Suprapubic skin (tissue), 4 donors: ENCODE results near the gene VANGL2. TPM values are rescaled to one million over a fixed set of nuclear protein-coding genes. Genes with fewer than 3 reads are reported as not detected.

Experiments used
- DNase-seq, 2 donors: peaks; one replicate each; pipeline ENCODE4 v3.0.0-alpha.2; 2019; ENCODE audit warnings: low spot score in 2 of 2
- H3K27ac ChIP-seq: fragments of 200-600 bp; sonication (generic); one replicate; pipeline ENCODE4 v1.5.1; 2019
- H3K27me3 ChIP-seq: fragments of 200-600 bp; sonication (generic); one replicate; pipeline ENCODE4 v1.5.1; 2019
- H3K36me3 ChIP-seq: fragments of 200-600 bp; sonication (generic); one replicate; pipeline ENCODE4 v1.5.1; 2019
- H3K4me1 ChIP-seq: fragments of 200-600 bp; sonication (generic); one replicate; pipeline ENCODE4 v1.5.1; 2019
- H3K4me3 ChIP-seq: fragments of 200-600 bp; sonication (generic); one replicate; pipeline ENCODE4 v1.5.1; 2019; ENCODE audit warnings: mild to moderate bottlenecking
- H3K9me3 ChIP-seq: fragments of 200-600 bp; sonication (generic); one replicate; pipeline ENCODE4 v1.5.1; 2019
- EP300 ChIP-seq: sonication (generic); formaldehyde crosslinking; IDR thresholded peaks from one replicate; pipeline ENCODE4 v1.6.1; 2017; ENCODE audit warnings: antibody characterized with exemption
- POLR2A ChIP-seq, 2 donors: fragments of 450-650 bp; IDR thresholded peaks; one replicate each; pipeline ENCODE4 v1.6.1; 2017; ENCODE audit warnings: antibody characterized with exemption in 2 of 2, mild to moderate bottlenecking in 2 of 2, moderate library complexity in 2 of 2
- POLR2AphosphoS5 ChIP-seq, 3 donors: sonication (generic); formaldehyde crosslinking; IDR thresholded peaks; one replicate each; pipeline ENCODE4 v1.6.1; 2017; ENCODE audit warnings: antibody characterized with exemption in 3 of 3
- WGBS: methylation state at CpG from one replicate; pipeline ENCODE4 v1.1.5; 2018; 5-methylcytosine and 5-hydroxymethylcytosine counted together
- total RNA-seq, 4 donors: library from RNA; depleted of rRNA; stranded (reverse); fragments of >200 nt; gene quantifications; one replicate each; pipeline ENCODE4 v1.1.0, GENCODE V29; 2016
- TF ChIP-seq, protein P1 (sequence below), 2 donors: fragments of 200-600 bp in 1 of 2; fragments of 450-650 bp in 1 of 2; sonication (generic) in 1 of 2; IDR thresholded peaks; one replicate each; pipeline ENCODE4 v1.5.1; 2016 to 2019; ENCODE audit warnings: antibody characterized with exemption in 2 of 2, mild to moderate bottlenecking in 1 of 2, moderate library complexity in 1 of 2

Gene VANGL2
- total RNA-seq, 4 donors from 2014 or later, result 18.7 to 39.7 (median 28.1) TPM

DNA sequence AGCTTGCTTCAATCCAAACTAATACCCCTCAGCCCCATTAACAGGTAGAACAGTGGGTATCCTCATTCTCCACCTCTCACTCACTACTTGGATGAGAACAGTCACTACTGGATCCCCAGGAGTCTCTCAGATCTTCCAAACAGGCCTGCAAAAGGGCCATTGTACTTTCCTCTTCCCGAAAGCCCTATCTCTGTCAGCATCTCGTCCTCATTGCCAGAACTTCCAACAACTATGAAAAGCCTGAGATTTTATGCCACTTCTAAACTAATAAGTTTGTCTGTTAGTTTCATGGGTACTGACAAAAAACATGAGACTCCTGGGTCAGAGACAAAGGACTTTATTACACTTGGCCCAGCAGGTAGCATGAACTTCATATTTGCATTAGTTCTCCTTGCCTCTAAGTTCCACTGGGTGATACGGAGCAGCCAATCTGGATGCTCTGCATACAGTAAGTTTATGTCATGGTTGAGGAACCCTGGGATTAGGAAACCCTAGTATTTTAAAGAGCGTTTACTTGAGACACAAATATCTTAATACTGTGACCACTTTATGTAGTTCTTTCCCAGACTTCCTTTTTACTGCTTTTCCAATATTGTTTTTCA, 38.1 kb downstream of the VANGL2 start:
- Histone ChIP-seq H3K9me3 (no peaks in the 10 kb centered on the region), H3K27me3 (no peaks in the 10 kb centered on the region), H3K27ac (no peak overlapping the region), H3K4me1 (no peaks in the 10 kb centered on the region), H3K36me3 (no peaks in the 10 kb centered on the region), H3K4me3 (peak overlapping the region; percentile 9)
- WGBS, result 78% methylated on average over 4 of the region's 4 CpGs
- TF ChIP-seq EP300 (no peak), POLR2AphosphoS5 (IDR thresholded peaks at IDR 0.05) (no peak), POLR2A (IDR thresholded peaks at IDR 0.05) (no peak)
- TF ChIP-seq, protein P1, sequence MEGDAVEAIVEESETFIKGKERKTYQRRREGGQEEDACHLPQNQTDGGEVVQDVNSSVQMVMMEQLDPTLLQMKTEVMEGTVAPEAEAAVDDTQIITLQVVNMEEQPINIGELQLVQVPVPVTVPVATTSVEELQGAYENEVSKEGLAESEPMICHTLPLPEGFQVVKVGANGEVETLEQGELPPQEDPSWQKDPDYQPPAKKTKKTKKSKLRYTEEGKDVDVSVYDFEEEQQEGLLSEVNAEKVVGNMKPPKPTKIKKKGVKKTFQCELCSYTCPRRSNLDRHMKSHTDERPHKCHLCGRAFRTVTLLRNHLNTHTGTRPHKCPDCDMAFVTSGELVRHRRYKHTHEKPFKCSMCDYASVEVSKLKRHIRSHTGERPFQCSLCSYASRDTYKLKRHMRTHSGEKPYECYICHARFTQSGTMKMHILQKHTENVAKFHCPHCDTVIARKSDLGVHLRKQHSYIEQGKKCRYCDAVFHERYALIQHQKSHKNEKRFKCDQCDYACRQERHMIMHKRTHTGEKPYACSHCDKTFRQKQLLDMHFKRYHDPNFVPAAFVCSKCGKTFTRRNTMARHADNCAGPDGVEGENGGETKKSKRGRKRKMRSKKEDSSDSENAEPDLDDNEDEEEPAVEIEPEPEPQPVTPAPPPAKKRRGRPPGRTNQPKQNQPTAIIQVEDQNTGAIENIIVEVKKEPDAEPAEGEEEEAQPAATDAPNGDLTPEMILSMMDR (IDR thresholded peaks at IDR 0.05), result no peak
- no peak for DNase-seq

DNA sequence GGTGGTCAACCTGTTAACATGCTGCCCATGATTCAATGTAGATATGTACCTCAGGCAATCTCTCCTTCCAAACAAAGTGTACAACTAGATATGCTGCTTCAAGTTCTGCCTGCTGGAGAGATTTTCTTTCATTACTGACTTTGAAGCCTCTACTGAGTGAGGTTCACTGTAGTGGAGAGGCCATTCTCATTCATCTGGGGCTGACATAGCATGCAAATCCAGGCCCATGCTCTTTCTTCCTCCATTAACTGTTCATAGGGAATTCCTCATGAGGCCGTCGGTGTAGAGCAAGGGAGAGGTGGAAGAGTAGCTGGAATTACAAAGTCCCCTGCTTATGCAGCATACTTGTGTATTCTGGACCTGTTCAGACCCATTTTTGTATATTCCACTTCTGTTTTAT, 38.6 kb downstream of the VANGL2 start:
- Histone ChIP-seq H3K36me3 (no peaks in the 10 kb centered on the region), H3K27me3 (no peaks in the 10 kb centered on the region), H3K4me1 (no peaks in the 10 kb centered on the region), H3K9me3 (no peaks in the 10 kb centered on the region), H3K4me3 (no peak overlapping the region), H3K27ac (no peak overlapping the region)
- no peak for TF ChIP-seq EP300
- TF ChIP-seq, protein P1 (IDR thresholded peaks at IDR 0.05), result no peak
- no peak for TF ChIP-seq POLR2AphosphoS5 (IDR thresholded peaks at IDR 0.05)
- DNase-seq, result no peak
- 92% methylated on average over 2 of the region's 2 CpGs for WGBS

DNA sequence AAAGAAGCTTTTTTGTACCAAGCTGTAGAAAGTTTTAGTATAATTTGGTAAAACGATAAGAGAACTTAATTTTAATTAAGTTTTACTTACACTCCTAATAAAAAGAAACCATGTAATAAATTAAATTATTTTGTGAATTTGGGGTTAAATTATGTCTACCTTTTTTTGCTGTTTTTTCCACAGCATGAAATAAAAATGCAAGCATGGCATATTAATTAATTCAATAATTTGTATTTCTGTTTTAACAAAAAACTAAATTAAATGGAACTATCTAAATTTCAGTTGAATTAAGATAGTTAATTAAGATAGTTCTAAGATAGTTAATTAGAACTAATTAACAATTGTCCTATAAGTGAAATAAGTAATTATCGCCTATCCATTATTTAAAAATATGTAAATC, 39.4 kb downstream of the VANGL2 start:
- H3K36me3 ChIP-seq, result no peaks in the 10 kb centered on the region
- H3K4me1 ChIP-seq, result no peaks in the 10 kb centered on the region
- no peak overlapping the region for H3K27ac ChIP-seq
- no peaks in the 10 kb centered on the region for H3K9me3 ChIP-seq
- no peaks in the 10 kb centered on the region for H3K27me3 ChIP-seq
- 66% methylated on average over 2 of the region's 2 CpGs for WGBS
- TF ChIP-seq POLR2A (IDR thresholded peaks at IDR 0.05) (no peak), EP300 (no peak), POLR2AphosphoS5 (IDR thresholded peaks at IDR 0.05) (no peak)
- TF ChIP-seq, protein P1 (IDR thresholded peaks at IDR 0.05), result no peak
- H3K4me3 ChIP-seq, result no peak overlapping the region
- no peak for DNase-seq

DNA sequence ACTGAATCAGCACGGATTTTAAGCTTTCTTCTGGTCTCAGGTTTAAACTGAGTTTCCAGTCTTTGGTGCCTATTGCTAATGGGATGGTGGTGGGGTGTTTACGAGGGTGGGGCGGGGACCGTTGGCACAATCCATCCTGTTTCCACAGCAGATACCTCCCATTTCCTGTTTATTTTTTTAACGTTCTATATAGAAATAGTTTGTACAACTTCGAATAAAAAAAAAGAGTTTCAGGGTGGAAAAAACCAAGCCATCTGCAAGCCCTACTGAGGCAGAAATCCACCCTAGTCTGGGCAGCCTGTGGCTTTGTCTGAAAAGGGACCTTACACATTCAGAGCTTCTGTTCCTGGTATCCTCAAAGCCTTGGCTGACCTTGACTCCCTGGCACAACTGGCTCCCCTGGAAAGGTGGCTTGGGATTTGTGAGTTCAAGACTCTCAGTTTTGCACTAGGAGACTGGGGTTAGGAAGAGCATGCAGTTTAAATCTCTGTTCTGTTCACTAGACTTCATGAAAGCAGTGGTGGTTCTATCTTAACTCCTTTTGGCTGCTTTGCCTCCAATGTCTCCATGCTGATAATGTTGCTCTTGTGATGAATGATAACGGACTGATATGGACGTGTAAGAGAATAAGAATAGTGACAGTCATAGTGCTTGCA, 46.7 kb downstream of the VANGL2 start:
- Histone ChIP-seq H3K27me3 (no peaks in the 10 kb centered on the region), H3K9me3 (no peaks in the 10 kb centered on the region), H3K4me3 (no peak overlapping the region), H3K4me1 (no peaks in the 10 kb centered on the region), H3K36me3 (no peaks in the 10 kb centered on the region), H3K27ac (no peak overlapping the region)
- DNase-seq, result no peak
- no peak for TF ChIP-seq EP300
- TF ChIP-seq POLR2AphosphoS5 (IDR thresholded peaks at IDR 0.05), result no peak
- no peak for TF ChIP-seq POLR2A (IDR thresholded peaks at IDR 0.05)
- TF ChIP-seq, protein P1 (IDR thresholded peaks at IDR 0.05), result no peak
- 47% methylated on average over 8 of the region's 8 CpGs for WGBS

DNA sequence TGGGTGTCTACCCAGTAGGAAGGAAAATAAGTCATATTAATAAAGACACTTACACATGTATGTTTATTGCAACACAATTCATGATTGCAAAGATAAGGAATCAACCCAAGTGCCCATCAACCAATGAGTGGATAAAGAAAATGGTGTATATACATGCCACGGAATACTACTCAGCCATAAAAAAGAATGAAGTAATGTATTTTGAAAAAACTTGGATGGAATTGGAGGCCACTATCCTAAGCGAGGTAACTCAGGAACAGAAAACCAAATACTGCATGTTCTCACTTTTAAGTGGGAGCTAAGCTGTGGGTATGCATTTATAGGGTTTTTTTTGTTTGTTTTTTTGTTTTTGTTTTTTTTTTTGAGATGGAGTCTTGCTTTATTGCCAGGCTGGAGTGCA, 49.1 kb downstream of the VANGL2 start:
- no peaks in the 10 kb centered on the region for H3K4me1 ChIP-seq
- no peaks in the 10 kb centered on the region for H3K36me3 ChIP-seq
- no peak overlapping the region for H3K4me3 ChIP-seq
- H3K27me3 ChIP-seq, result no peaks in the 10 kb centered on the region
- H3K27ac ChIP-seq, result no peak overlapping the region
- 91% methylated on average over 2 of the region's 2 CpGs for WGBS
- TF ChIP-seq EP300 (no peak), POLR2AphosphoS5 (IDR thresholded peaks at IDR 0.05) (no peak), POLR2A (IDR thresholded peaks at IDR 0.05) (no peak)
- TF ChIP-seq, protein P1 (IDR thresholded peaks at IDR 0.05), result no peak
- H3K9me3 ChIP-seq, result no peaks in the 10 kb centered on the region
- DNase-seq, result no peak
